WTC11 (cell line): ENCODE data around the gene CEP135. TPM values are rescaled to one million over a fixed set of nuclear protein-coding genes. Genes with fewer than 3 reads are reported as not detected.

Experiments used
- ATAC-seq: fragments of 200-7000 bp; cut with Tn5 transposase; 2 replicates; pipeline ENCODE4 v1.10.0; 2021; ENCODE audit warnings: mild to moderate bottlenecking, moderate library complexity
- CTCF ChIA-PET: fragments of 300-600 bp; sonication (Branson Sonifier 250); formaldehyde crosslinking; loops from one replicate; lab custom pipeline; 2021; ENCODE audit warnings: antibody characterized with exemption; lab: Charles Lee
- POLR2A ChIA-PET: fragments of 350-600 bp; sonication (Branson Sonifier 250); formaldehyde crosslinking; loops from one replicate; lab custom pipeline; 2021; ENCODE audit warnings: antibody characterized with exemption; lab: Charles Lee
- DNase-seq: peaks from one replicate; pipeline ENCODE4 v3.0.0; 2021; ENCODE audit warnings: low spot score
- H3K27ac Mint-ChIP-seq: 2 replicates; pipeline ENCODE4 v1.8.0; 2021; ENCODE audit warnings: mixed read lengths
- H3K27me3 Mint-ChIP-seq: 2 replicates; pipeline ENCODE4 v1.8.0; 2021; ENCODE audit warnings: low read depth, mild to moderate bottlenecking, moderate library complexity, mixed read lengths
- H3K36me3 Mint-ChIP-seq: 2 replicates; pipeline ENCODE4 v1.8.0; 2021; ENCODE audit warnings: mixed read lengths
- H3K4me1 Mint-ChIP-seq: 2 replicates; pipeline ENCODE4 v1.8.0; 2022; ENCODE audit warnings: mixed read lengths
- H3K4me3 Mint-ChIP-seq: 2 replicates; pipeline ENCODE4 v1.8.0; 2021; ENCODE audit warnings: mild to moderate bottlenecking, moderate library complexity, mixed read lengths
- H3K9me3 Mint-ChIP-seq: 2 replicates; pipeline ENCODE4 v1.8.0; 2021; ENCODE audit warnings: mixed read lengths
- CREM ChIP-seq: sonication (generic); formaldehyde crosslinking; IDR thresholded peaks from 2 replicates; pipeline ENCODE4 v1.8.1; 2022; ENCODE audit warnings: mild to moderate bottlenecking, missing genetic modification reagents, moderate library complexity
- ETV6 ChIP-seq: sonication (generic); formaldehyde crosslinking; IDR thresholded peaks from 2 replicates; pipeline ENCODE4 v1.8.1; 2022; ENCODE audit warnings: mild to moderate bottlenecking, missing genetic modification reagents
- FOXP1 ChIP-seq: sonication (generic); formaldehyde crosslinking; IDR thresholded peaks from 2 replicates; pipeline ENCODE4 v1.8.0; 2022; ENCODE audit warnings: missing genetic modification reagents, mild to moderate bottlenecking, moderate library complexity, borderline replicate concordance
- HMGA2 ChIP-seq: fragments of 250-450 bp; sonication (Bioruptor Pico); IDR thresholded peaks from 2 replicates; pipeline ENCODE4 v1.4.0; 2021; ENCODE audit warnings: mild to moderate bottlenecking, moderate library complexity
- MXD4 ChIP-seq: fragments of 250-450 bp; sonication (Bioruptor Pico); IDR thresholded peaks from 2 replicates; pipeline ENCODE4 v1.8.0; 2021; ENCODE audit warnings: mild to moderate bottlenecking, moderate library complexity, borderline replicate concordance
- SMAD3 ChIP-seq: sonication (generic); formaldehyde crosslinking; IDR thresholded peaks from 2 replicates; pipeline ENCODE4 v1.8.0; 2022; ENCODE audit warnings: missing genetic modification reagents, mild to moderate bottlenecking, borderline replicate concordance
- SP1 ChIP-seq: sonication (generic); formaldehyde crosslinking; conservative IDR thresholded peaks from 2 replicates; pipeline ENCODE4 v1.8.1; 2022; ENCODE audit warnings: missing genetic modification reagents
- ZBTB21 ChIP-seq: sonication (generic); formaldehyde crosslinking; IDR thresholded peaks from 2 replicates; pipeline ENCODE4 v1.8.1; 2023; ENCODE audit warnings: mild to moderate bottlenecking, missing genetic modification reagents, borderline replicate concordance
- ZNF423 ChIP-seq: fragments of 250-450 bp; sonication (Bioruptor Pico); IDR thresholded peaks from 2 replicates; pipeline ENCODE4 v2.1.2; 2022; ENCODE audit warnings: mild to moderate bottlenecking, moderate library complexity
- total RNA-seq: library from RNA; stranded (reverse); gene quantifications from 3 replicates; pipeline ENCODE4 v1.2.3, GENCODE V29; 2021
- TF ChIP-seq, protein P1 (sequence below): fragments of 250-450 bp; sonication (Bioruptor Pico); conservative IDR thresholded peaks from 2 replicates; pipeline ENCODE4 v1.9.0; 2021; ENCODE audit warnings: mild to moderate bottlenecking
- TF ChIP-seq, protein P2 (sequence below): sonication (generic); formaldehyde crosslinking; IDR thresholded peaks from 2 replicates; pipeline ENCODE4 v1.8.1; 2023; ENCODE audit warnings: mild to moderate bottlenecking, missing genetic modification reagents, moderate library complexity
- TF ChIP-seq, protein P3 (sequence below): fragments of 250-450 bp; sonication (Bioruptor Pico); IDR thresholded peaks from 2 replicates; pipeline ENCODE4 v1.9.0; 2021; ENCODE audit warnings: mild to moderate bottlenecking, borderline replicate concordance
- TF ChIP-seq, protein P4 (sequence below): fragments of 250-450 bp; sonication (Bioruptor Pico); IDR thresholded peaks from 2 replicates; pipeline ENCODE4 v1.9.0; 2021; ENCODE audit warnings: moderate library complexity, mild to moderate bottlenecking, inconsistent platforms, borderline replicate concordance
- TF ChIP-seq, protein P5 (sequence below): sonication (generic); formaldehyde crosslinking; IDR thresholded peaks from 2 replicates; pipeline ENCODE4 v1.8.1; 2022; ENCODE audit warnings: missing genetic modification reagents, borderline replicate concordance
- TF ChIP-seq, protein P6 (sequence below): sonication (generic); formaldehyde crosslinking; IDR thresholded peaks from 2 replicates; pipeline ENCODE4 v1.8.1; 2023; ENCODE audit warnings: mild to moderate bottlenecking, missing genetic modification reagents, moderate library complexity

The CEP135 gene
- total RNA-seq, 1 experiment from 2014 or later = 13.6 TPM

DNA sequence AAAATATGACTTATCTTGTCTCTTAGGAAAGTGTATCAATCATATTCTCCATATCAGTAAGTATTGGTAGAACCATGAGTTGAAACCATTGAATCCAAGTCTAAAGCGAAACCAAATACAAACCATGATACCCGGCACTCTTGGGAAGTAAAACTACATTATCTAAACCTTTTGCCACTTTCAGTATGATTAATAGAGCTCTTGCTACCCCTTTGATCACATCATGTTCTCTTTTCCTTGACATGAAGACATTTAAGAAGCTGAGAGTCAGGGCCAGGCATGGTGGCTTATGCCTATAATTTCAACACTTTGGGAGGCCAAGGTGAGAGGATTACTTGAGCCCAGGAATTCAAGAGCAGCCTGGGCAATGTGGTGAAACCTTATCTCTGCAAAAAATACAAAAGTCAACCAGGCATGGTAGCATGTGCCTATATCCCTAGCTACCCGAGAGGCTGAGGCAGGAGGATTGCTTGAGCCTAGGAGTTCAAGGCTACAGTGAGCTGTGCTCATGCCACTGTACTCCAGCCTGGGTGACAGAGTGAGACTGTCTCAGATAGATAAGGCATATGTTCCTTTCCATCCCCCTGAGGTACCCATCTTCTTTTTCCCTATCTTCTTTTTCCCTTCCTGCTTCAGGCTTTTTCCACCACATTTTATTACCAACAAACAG lies 45.4 kb downstream of the CEP135 start (continued):
- TF ChIP-seq, protein P1, sequence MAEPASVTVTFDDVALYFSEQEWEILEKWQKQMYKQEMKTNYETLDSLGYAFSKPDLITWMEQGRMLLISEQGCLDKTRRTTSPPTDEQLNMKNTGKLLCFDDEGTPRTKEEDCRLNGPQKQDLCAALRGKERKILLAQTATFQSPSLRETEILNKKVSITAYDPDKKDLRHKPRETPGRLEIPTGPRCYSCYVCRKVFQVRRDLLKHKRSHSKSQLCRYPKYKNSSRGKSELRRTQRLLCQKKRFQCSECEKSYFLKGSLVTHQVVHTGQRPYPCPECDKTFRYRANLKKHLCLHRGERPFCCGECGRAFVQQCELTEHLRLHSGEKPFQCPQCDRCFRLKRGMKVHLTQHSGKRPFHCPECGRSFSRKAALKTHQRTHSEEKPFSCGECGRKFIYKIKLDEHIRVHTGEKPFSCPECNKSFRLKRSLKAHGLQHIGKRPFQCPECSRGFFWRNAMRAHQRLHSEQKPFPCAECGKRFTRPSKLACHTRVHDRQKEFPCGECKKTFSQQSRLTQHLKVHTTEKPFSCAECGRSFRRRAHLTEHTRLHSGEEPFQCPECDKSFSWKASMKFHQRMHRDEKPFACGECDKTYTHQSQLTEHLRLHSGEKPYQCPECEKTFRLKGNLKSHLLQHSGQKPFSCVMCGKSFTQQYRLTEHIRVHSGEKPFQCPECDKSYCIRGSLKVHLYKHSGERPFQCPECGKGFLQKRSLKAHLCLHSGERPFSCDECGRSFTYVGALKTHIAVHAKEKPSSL = no peak

DNA sequence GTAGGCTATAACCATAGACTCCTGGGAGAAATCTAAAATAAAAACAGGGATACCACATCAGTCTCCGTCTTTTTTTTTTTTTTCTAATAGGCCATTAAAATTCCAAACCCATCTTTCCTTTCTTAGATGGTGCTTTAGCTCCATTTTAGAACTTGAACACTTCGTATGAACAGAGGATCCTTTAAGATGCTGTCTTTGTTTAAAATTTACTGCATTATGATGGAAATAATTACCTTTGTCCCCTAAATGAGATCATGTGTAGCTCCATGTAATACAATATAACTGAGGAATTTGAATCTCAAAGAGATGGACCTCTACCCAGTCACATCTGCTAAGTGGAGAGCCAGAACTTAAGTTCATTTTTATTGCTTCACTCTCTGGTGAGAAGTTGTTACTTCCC lies 47.9 kb downstream of the CEP135 start:
- CTCF ChIA-PET = no interaction called here
- ATAC-seq = no peak

DNA sequence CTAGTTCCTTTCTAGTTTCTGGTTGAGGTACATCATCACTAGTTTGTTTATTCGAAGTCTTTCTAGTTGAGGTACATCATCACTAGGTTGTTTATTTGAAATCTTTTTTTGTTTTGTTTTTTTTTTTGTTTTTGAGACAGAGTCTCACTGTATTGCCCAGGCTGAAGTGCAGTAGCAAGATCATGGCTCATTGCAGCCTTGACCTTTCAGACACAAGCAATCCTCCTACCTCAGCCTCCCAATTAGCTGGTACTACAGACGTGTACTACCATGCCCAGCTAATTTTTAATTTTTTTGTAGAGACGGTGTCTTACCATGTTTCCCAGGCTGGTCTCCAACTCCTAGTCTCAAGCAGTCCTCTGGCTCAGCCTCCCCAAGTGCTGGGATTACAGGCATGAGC lies 54.9 kb downstream of the CEP135 start:
- ATAC-seq (no peak), DNase-seq (no peak)
- no peak overlapping the region for H3K27ac Mint-ChIP-seq
- ChIA-PET POLR2A (no interaction called here), CTCF (interaction anchor here (1.0 kb wide), 1 partner anchor 55 kb away, joined by 3 read pairs; the partner anchor contains the start of gene CEP135)
- peaks cover 19% of the 10 kb centered on the region for H3K36me3 Mint-ChIP-seq
- H3K4me3 Mint-ChIP-seq = no peak overlapping the region
- TF ChIP-seq, protein P2, sequence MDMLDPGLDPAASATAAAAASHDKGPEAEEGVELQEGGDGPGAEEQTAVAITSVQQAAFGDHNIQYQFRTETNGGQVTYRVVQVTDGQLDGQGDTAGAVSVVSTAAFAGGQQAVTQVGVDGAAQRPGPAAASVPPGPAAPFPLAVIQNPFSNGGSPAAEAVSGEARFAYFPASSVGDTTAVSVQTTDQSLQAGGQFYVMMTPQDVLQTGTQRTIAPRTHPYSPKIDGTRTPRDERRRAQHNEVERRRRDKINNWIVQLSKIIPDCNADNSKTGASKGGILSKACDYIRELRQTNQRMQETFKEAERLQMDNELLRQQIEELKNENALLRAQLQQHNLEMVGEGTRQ = no peak
- H3K9me3 Mint-ChIP-seq = no peaks in the 10 kb centered on the region; the same call in 1 of the 2 replicates
- no peaks in the 10 kb centered on the region for H3K4me1 Mint-ChIP-seq
- no peaks in the 10 kb centered on the region for H3K27me3 Mint-ChIP-seq

More for the DNA sequence above, 47.9 kb downstream of the CEP135 start:
- Mint-ChIP-seq H3K27ac (no peak overlapping the region; the same call in 1 of the 2 replicates), H3K4me3 (no peak overlapping the region), H3K36me3 (peaks cover 12% of the 10 kb centered on the region), H3K4me1 (peaks cover 23% of the 10 kb centered on the region), H3K9me3 (no peaks in the 10 kb centered on the region; the same call in 1 of the 2 replicates), H3K27me3 (no peaks in the 10 kb centered on the region)
- POLR2A ChIA-PET = no interaction called here
- no peak for TF ChIP-seq ZNF423 (CRISPR knock-in tag)
- TF ChIP-seq, protein P3, sequence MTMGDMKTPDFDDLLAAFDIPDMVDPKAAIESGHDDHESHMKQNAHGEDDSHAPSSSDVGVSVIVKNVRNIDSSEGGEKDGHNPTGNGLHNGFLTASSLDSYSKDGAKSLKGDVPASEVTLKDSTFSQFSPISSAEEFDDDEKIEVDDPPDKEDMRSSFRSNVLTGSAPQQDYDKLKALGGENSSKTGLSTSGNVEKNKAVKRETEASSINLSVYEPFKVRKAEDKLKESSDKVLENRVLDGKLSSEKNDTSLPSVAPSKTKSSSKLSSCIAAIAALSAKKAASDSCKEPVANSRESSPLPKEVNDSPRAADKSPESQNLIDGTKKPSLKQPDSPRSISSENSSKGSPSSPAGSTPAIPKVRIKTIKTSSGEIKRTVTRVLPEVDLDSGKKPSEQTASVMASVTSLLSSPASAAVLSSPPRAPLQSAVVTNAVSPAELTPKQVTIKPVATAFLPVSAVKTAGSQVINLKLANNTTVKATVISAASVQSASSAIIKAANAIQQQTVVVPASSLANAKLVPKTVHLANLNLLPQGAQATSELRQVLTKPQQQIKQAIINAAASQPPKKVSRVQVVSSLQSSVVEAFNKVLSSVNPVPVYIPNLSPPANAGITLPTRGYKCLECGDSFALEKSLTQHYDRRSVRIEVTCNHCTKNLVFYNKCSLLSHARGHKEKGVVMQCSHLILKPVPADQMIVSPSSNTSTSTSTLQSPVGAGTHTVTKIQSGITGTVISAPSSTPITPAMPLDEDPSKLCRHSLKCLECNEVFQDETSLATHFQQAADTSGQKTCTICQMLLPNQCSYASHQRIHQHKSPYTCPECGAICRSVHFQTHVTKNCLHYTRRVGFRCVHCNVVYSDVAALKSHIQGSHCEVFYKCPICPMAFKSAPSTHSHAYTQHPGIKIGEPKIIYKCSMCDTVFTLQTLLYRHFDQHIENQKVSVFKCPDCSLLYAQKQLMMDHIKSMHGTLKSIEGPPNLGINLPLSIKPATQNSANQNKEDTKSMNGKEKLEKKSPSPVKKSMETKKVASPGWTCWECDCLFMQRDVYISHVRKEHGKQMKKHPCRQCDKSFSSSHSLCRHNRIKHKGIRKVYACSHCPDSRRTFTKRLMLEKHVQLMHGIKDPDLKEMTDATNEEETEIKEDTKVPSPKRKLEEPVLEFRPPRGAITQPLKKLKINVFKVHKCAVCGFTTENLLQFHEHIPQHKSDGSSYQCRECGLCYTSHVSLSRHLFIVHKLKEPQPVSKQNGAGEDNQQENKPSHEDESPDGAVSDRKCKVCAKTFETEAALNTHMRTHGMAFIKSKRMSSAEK (CRISPR knock-in tag) = no peak
- DNase-seq = no peak

DNA sequence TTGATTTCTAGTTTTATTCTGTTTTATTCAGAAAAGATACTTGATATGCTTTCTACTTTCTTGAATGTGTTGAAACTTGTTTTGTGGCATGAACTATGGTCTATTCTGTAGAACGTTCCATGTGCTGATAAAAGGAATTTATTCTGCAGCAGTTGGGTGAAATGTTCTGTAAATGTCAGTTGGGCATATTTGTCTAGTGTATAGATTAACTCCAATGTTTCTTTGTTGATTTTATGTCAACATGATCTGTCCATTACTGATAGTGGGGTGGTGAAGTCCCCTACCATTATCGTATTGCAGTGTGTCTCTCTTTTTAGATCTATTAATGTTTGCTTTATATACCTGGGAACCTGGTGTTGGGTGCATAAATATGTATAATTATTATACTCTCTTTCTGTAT lies 55.5 kb downstream of the CEP135 start:
- no peak for TF ChIP-seq CREM (CRISPR knock-in tag)
- no peak for TF ChIP-seq ETV6 (CRISPR knock-in tag)
- TF ChIP-seq ZBTB21 (CRISPR knock-in tag) = no peak
- CTCF ChIA-PET = interaction anchor here (1.3 kb wide), 1 partner anchor 55 kb away, joined by 3 read pairs; the partner anchor contains the start of gene CEP135
- Mint-ChIP-seq H3K36me3 (peaks cover 17% of the 10 kb centered on the region), H3K4me3 (no peak overlapping the region), H3K27ac (no peak overlapping the region), H3K27me3 (no peaks in the 10 kb centered on the region), H3K4me1 (no peaks in the 10 kb centered on the region), H3K9me3 (no peaks in the 10 kb centered on the region; the same call in 1 of the 2 replicates)
- POLR2A ChIA-PET = no interaction called here
- DNase-seq (no peak), ATAC-seq (no peak)

DNA sequence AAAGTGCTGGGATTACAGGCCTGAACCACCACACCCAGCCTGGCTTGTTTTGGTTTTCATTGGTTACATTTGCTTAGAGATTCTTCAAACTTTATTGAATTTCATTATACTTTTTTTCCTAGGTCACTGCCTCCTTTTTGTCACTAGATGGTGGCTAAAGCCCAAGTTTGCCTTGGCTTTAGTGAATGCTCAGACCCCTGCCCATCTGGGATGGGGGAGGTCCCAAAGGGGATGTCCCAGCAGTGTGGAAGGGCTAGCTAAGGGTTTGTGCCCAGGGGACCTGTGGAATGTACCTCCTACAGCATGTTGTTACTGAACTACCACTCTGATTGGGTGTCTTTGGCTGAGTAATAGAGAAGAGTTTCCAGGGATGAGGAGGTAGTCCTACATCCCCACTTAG lies 58.4 kb downstream of the CEP135 start:
- Mint-ChIP-seq H3K9me3 (no peaks in the 10 kb centered on the region), H3K4me1 (no peaks in the 10 kb centered on the region), H3K27ac (no peak overlapping the region), H3K4me3 (no peak overlapping the region), H3K27me3 (no peaks in the 10 kb centered on the region), H3K36me3 (peaks cover 14% of the 10 kb centered on the region)
- ChIA-PET CTCF (interaction anchor here (1.6 kb wide), 1 partner anchor 58 kb away, joined by 4 read pairs; the partner anchor contains the start of gene CEP135), POLR2A (no interaction called here)
- ATAC-seq (peak; percentile 60), DNase-seq (peak; percentile 15)
- TF ChIP-seq HMGA2 = no peak
- TF ChIP-seq, protein P4, sequence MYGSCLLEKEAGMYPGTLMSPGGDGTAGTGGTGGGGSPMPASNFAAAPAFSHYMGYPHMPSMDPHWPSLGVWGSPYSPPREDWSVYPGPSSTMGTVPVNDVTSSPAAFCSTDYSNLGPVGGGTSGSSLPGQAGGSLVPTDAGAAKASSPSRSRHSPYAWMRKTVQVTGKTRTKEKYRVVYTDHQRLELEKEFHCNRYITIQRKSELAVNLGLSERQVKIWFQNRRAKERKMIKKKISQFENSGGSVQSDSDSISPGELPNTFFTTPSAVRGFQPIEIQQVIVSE (CRISPR knock-in tag) = no peak
- no peak for TF ChIP-seq MXD4 (CRISPR knock-in tag)
- TF ChIP-seq FOXP1 (CRISPR knock-in tag) = no peak
- no peak for TF ChIP-seq SMAD3 (CRISPR knock-in tag)
- TF ChIP-seq, protein P5, sequence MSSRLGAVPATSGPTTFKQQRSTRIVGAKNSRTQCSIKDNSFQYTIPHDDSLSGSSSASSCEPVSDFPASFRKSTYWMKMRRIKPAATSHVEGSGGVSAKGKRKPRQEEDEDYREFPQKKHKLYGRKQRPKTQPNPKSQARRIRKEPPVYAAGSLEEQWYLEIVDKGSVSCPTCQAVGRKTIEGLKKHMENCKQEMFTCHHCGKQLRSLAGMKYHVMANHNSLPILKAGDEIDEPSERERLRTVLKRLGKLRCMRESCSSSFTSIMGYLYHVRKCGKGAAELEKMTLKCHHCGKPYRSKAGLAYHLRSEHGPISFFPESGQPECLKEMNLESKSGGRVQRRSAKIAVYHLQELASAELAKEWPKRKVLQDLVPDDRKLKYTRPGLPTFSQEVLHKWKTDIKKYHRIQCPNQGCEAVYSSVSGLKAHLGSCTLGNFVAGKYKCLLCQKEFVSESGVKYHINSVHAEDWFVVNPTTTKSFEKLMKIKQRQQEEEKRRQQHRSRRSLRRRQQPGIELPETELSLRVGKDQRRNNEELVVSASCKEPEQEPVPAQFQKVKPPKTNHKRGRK = no peak
- TF ChIP-seq SP1 (CRISPR knock-in tag) = no peak
- TF ChIP-seq, protein P6, sequence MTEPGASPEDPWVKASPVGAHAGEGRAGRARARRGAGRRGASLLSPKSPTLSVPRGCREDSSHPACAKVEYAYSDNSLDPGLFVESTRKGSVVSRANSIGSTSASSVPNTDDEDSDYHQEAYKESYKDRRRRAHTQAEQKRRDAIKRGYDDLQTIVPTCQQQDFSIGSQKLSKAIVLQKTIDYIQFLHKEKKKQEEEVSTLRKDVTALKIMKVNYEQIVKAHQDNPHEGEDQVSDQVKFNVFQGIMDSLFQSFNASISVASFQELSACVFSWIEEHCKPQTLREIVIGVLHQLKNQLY (CRISPR knock-in tag) = no peak
